ENCODE measurements around the gene EIF3J.

EIF3J gene

GRCh38 chr15:44536962-44537734 is at the start of gene EIF3J:
TSS of gene EIF3J (plus strand) at chr15:44537147. CDS start at chr15:44537195, 48 bp downstream.
- H3K4me3 ChIP-seq (ENCODE audit: severe bottlenecking) = peak within 1 kb of the TSS; percentile 93
- peaks cover 49% of the 10 kb centered on the region for H3K36me3 ChIP-seq (ENCODE audit: low read depth)
- peak within 1 kb of the TSS; percentile 93 for H3K27ac ChIP-seq (ENCODE audit: poor library complexity, severe bottlenecking)
- ATAC-seq (ENCODE audit: low read depth) = peak; percentile 89
- no peaks in the 10 kb centered on the region for H3K9me3 ChIP-seq (ENCODE audit: severe bottlenecking)
- peak; percentile 100 for DNase-seq (ENCODE audit: low spot score)
- peaks cover 22% of the 10 kb centered on the region for H3K4me1 ChIP-seq (ENCODE audit: insufficient read depth, poor library complexity, severe bottlenecking)
- no peaks in the 10 kb centered on the region for H3K27me3 ChIP-seq (ENCODE audit: insufficient read depth, poor library complexity, severe bottlenecking)
- TF ChIP-seq CTCF (IDR thresholded peaks at IDR 0.05; ENCODE audit: poor library complexity, severe bottlenecking) = no peak

DNA sequence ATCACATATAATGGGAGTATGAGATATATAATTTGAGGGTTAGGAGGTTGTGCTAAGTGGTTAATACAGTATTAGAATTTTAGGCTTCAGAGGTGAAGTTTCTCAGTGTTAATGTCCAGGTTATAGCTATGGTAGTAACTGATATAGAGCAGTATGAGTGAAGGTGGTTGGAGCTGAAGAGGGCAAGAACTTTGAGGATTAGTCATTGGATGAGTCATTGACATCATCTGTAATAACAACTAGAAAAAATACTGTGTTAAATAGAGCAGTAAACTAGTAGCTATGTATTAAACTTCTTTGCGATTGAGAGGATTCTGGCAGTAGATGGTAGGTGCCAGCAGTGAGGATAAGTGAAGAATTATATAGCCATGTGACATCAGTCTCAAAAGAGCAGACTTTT is 47.5 kb upstream of the EIF3J start:
- Histone ChIP-seq H3K4me1 (ENCODE audit: insufficient read depth, poor library complexity, severe bottlenecking) (peaks cover 16% of the 10 kb centered on the region), H3K4me3 (ENCODE audit: severe bottlenecking) (no peak overlapping the region), H3K27me3 (ENCODE audit: insufficient read depth, poor library complexity, severe bottlenecking) (no peaks in the 10 kb centered on the region), H3K9me3 (ENCODE audit: severe bottlenecking) (no peaks in the 10 kb centered on the region), H3K27ac (ENCODE audit: poor library complexity, severe bottlenecking) (peak overlapping the region; percentile 5), H3K36me3 (ENCODE audit: low read depth) (peaks cover 72% of the 10 kb centered on the region)
- peak; percentile 92 for ATAC-seq (ENCODE audit: low read depth)
- no peak for TF ChIP-seq CTCF (IDR thresholded peaks at IDR 0.05; ENCODE audit: poor library complexity, severe bottlenecking)
- DNase-seq (ENCODE audit: low spot score) = no peak

DNA sequence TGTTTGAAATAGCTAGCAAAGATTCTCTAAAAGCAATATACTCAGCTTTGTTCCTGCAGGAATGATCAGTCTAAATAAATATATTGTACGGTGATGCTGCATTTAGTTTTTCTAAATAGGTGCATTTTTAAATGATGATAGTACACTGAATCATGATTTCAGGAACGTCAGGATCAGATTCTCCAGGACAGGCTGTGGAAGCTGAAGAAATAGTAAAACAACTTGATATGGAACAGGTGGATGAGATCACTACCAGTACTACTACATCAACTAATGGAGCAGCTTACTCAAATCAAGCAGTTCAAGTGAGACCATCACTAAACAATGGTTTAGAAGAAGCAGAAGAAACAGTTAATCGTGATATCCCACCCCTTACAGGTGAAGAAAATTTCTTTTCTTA is 46.3 kb upstream of the EIF3J start:
- H3K4me3 ChIP-seq (ENCODE audit: severe bottlenecking) = no peak overlapping the region
- DNase-seq (ENCODE audit: low spot score) (no peak), ATAC-seq (ENCODE audit: low read depth) (peak; percentile 72; the same call in 2 of the 3 replicates)
- H3K27me3 ChIP-seq (ENCODE audit: insufficient read depth, poor library complexity, severe bottlenecking) = no peaks in the 10 kb centered on the region
- peaks cover 69% of the 10 kb centered on the region for H3K36me3 ChIP-seq (ENCODE audit: low read depth)
- H3K9me3 ChIP-seq (ENCODE audit: severe bottlenecking) = no peaks in the 10 kb centered on the region
- TF ChIP-seq CTCF (IDR thresholded peaks at IDR 0.05; ENCODE audit: poor library complexity, severe bottlenecking) = no peak
- H3K4me1 ChIP-seq (ENCODE audit: insufficient read depth, poor library complexity, severe bottlenecking) = peaks cover 16% of the 10 kb centered on the region
- H3K27ac ChIP-seq (ENCODE audit: poor library complexity, severe bottlenecking) = peak overlapping the region; percentile 5

DNA sequence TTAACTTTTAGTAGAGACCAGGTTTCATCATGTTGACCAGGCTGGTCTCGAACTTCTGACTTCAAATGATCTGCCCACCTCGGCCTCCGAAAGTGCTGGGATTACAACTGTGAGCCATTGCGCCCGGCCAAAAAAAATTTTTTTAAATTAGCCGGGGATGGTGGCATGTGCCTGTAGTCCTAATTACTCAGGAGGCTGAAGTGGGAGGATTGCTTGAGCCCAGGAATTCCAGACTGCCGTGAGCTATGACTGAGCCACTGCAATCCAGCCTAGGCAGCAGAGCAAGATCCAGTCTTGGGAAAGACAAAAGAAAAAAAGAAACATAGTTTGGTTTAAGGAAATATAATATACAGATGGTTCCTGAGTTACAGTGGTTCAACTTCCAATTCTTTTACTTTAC is 44.9 kb upstream of the EIF3J start:
- DNase-seq (ENCODE audit: low spot score) (no peak), ATAC-seq (ENCODE audit: low read depth) (no peak)
- Histone ChIP-seq H3K4me1 (ENCODE audit: insufficient read depth, poor library complexity, severe bottlenecking) (peaks cover 16% of the 10 kb centered on the region), H3K27me3 (ENCODE audit: insufficient read depth, poor library complexity, severe bottlenecking) (no peaks in the 10 kb centered on the region), H3K9me3 (ENCODE audit: severe bottlenecking) (no peaks in the 10 kb centered on the region), H3K36me3 (ENCODE audit: low read depth) (peaks cover 71% of the 10 kb centered on the region), H3K4me3 (ENCODE audit: severe bottlenecking) (no peak overlapping the region), H3K27ac (ENCODE audit: poor library complexity, severe bottlenecking) (no peak overlapping the region)
- no peak for TF ChIP-seq CTCF (IDR thresholded peaks at IDR 0.05; ENCODE audit: poor library complexity, severe bottlenecking)

DNA sequence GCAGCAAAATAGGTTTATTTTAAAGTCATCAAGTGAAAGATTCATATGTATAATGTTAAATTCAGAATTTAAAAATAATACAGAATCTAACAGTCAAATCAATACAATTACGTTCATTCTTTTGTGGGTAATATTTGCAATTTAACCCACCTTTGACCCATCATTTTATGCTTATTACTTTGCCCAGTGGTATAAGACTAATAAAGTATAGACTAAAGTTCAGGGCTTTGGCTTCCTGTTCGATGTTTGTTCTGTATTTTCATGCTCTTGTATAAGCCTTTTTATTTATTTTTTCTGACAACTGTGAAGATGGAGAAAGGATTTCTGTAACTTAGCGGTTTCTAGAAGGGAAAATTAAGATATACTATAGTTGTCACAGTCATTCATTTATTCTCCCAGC is 44.3 kb upstream of the EIF3J start:
- no peaks in the 10 kb centered on the region for H3K27me3 ChIP-seq (ENCODE audit: insufficient read depth, poor library complexity, severe bottlenecking)
- DNase-seq (ENCODE audit: low spot score) (no peak), ATAC-seq (ENCODE audit: low read depth) (no peak)
- H3K4me3 ChIP-seq (ENCODE audit: severe bottlenecking) = no peak overlapping the region
- H3K36me3 ChIP-seq (ENCODE audit: low read depth) = peaks cover 71% of the 10 kb centered on the region
- H3K9me3 ChIP-seq (ENCODE audit: severe bottlenecking) = no peaks in the 10 kb centered on the region
- peaks cover 16% of the 10 kb centered on the region for H3K4me1 ChIP-seq (ENCODE audit: insufficient read depth, poor library complexity, severe bottlenecking)
- no peak for TF ChIP-seq CTCF (IDR thresholded peaks at IDR 0.05; ENCODE audit: poor library complexity, severe bottlenecking)
- no peak overlapping the region for H3K27ac ChIP-seq (ENCODE audit: poor library complexity, severe bottlenecking)
